Ascending aorta (tissue), 2 donors: ENCODE data around the gene MIEF1. TPM values are rescaled to one million over a fixed set of nuclear protein-coding genes. Genes with fewer than 3 reads are reported as not detected.

Experiments used
- DNase-seq, 2 donors: peaks; one replicate each; pipeline ENCODE4 v3.0.0-alpha.2; 2019; ENCODE audit warnings: low spot score in 2 of 2
- H3K27ac ChIP-seq, 2 donors: fragments of 200-600 bp; sonication (generic); one replicate each; pipeline ENCODE4 v1.5.1; 2016 to 2017; ENCODE audit warnings: mild to moderate bottlenecking in 1 of 2
- H3K27me3 ChIP-seq: fragments of 200-600 bp; sonication (generic); one replicate; pipeline ENCODE4 v1.5.1; 2017
- H3K36me3 ChIP-seq, 2 donors: fragments of 200-600 bp; sonication (generic); one replicate each; pipeline ENCODE4 v1.5.1; 2016
- H3K4me1 ChIP-seq, 2 donors: fragments of 200-600 bp; sonication (generic); one replicate each; pipeline ENCODE4 v1.5.1; 2016 to 2017; ENCODE audit warnings: mild to moderate bottlenecking in 1 of 2
- H3K4me3 ChIP-seq, 2 donors: fragments of 200-600 bp; sonication (generic); one replicate each; pipeline ENCODE4 v1.5.1; 2016 to 2017; ENCODE audit warnings: mild to moderate bottlenecking in 1 of 2
- H3K9me3 ChIP-seq, 2 donors: fragments of 200-600 bp; sonication (generic); one replicate each; pipeline ENCODE4 v1.5.1; 2016
- CTCF ChIP-seq, 3 experiments: fragments of 200-600 bp in 2 of 3; fragments of 450-650 bp in 1 of 3; sonication (generic) in 2 of 3; IDR thresholded peaks; one replicate each; pipeline ENCODE4 v1.5.1; 2016 to 2019; ENCODE audit warnings: antibody characterized with exemption in 3 of 3, mild to moderate bottlenecking in 1 of 3, moderate library complexity in 1 of 3
- intact Hi-C: fragments of 100-400 bp; cut with DNase I; formaldehyde crosslinking; loops from one replicate; pipeline ENCODE4 v1.15.1; 2023
- total RNA-seq: library from RNA; depleted of rRNA; stranded (reverse); fragments of >200 nt; gene quantifications from one replicate; pipeline ENCODE4 v1.1.0, GENCODE V29; 2016

MIEF1 gene
- total RNA-seq, 1 donor from 2014 or later: 22.5 TPM

- H3K4me1 ChIP-seq: peaks cover 0 to 2% of the 10 kb centered on the region in 2 donors
- intact Hi-C loops: no loop called here
- no peak for DNase-seq
- H3K27me3 ChIP-seq: no peaks in the 10 kb centered on the region
- no peak overlapping the region for H3K27ac ChIP-seq
- no peak for TF ChIP-seq CTCF (IDR thresholded peaks at IDR 0.05)
- no peaks in the 10 kb centered on the region for H3K9me3 ChIP-seq
- no peak overlapping the region for H3K4me3 ChIP-seq
- H3K36me3 ChIP-seq: no peaks in the 10 kb centered on the region
Observed at GRCh38 chr22:39489094-39490068, 12.7 kb upstream of the MIEF1 start.

- Histone ChIP-seq H3K9me3 (no peaks in the 10 kb centered on the region), H3K27me3 (no peaks in the 10 kb centered on the region), H3K4me3 (no peak overlapping the region), H3K27ac (no peak overlapping the region), H3K36me3 (no peaks in the 10 kb centered on the region), H3K4me1 (peaks cover 0 to 2% of the 10 kb centered on the region in 2 donors)
- DNase-seq: peak; percentile 62 to 82
- intact Hi-C loops: no loop called here
- TF ChIP-seq CTCF (IDR thresholded peaks at IDR 0.05): no peak
Observed at GRCh38 chr22:39490135-39490798, 11.8 kb upstream of the MIEF1 start.

GRCh38 chr22:39490966-39491680 lies 11.0 kb upstream of the MIEF1 start:
- peaks cover 0 to 2% of the 10 kb centered on the region in 2 donors for H3K4me1 ChIP-seq
- H3K27ac ChIP-seq: no peak overlapping the region
- no peaks in the 10 kb centered on the region for H3K36me3 ChIP-seq
- DNase-seq: no peak
- no peak overlapping the region for H3K4me3 ChIP-seq
- intact Hi-C loops: no loop called here
- no peaks in the 10 kb centered on the region for H3K9me3 ChIP-seq
- no peak for TF ChIP-seq CTCF (IDR thresholded peaks at IDR 0.05)
- H3K27me3 ChIP-seq: no peaks in the 10 kb centered on the region

GRCh38 chr22:39491696-39492095 lies 10.4 kb upstream of the MIEF1 start:
- H3K4me3 ChIP-seq: no peak overlapping the region
- intact Hi-C loops: no loop called here
- no peak for DNase-seq
- no peak overlapping the region for H3K27ac ChIP-seq
- peaks cover 0 to 2% of the 10 kb centered on the region in 2 donors for H3K4me1 ChIP-seq
- no peak for TF ChIP-seq CTCF (IDR thresholded peaks at IDR 0.05)
- H3K36me3 ChIP-seq: no peaks in the 10 kb centered on the region
- H3K27me3 ChIP-seq: no peaks in the 10 kb centered on the region
- H3K9me3 ChIP-seq: no peaks in the 10 kb centered on the region

GRCh38 chr22:39492186-39492585 lies 9.9 kb upstream of the MIEF1 start:
- no peak overlapping the region for H3K27ac ChIP-seq
- H3K9me3 ChIP-seq: no peaks in the 10 kb centered on the region
- H3K27me3 ChIP-seq: no peaks in the 10 kb centered on the region
- H3K4me3 ChIP-seq: no peak overlapping the region
- H3K36me3 ChIP-seq: no peaks in the 10 kb centered on the region
- intact Hi-C loops: no loop called here
- TF ChIP-seq CTCF (IDR thresholded peaks at IDR 0.05): no peak
- H3K4me1 ChIP-seq: peaks cover 0 to 2% of the 10 kb centered on the region in 2 donors
- DNase-seq: no peak
